Activated CD8-positive, alpha-beta memory T cell treated with anti-CD3 and anti-CD28 coated beads, Interleukin-2, amount 10 ng/mL, durations not matched to agents 7 days and 5 days (primary cell): ENCODE data around the gene B3GALNT2. TPM values are rescaled to one million over a fixed set of nuclear protein-coding genes. Genes with fewer than 3 reads are reported as not detected.

Experiments used
- ATAC-seq: fragments of 150-1000 bp; cut with Tn5 transposase; one replicate; pipeline ENCODE4 v1.10.0; 2021; ENCODE audit warnings: moderate library complexity
- CTCF ChIA-PET: fragments of 350-600 bp; sonication (Branson Sonifier 250); formaldehyde crosslinking; loops from one replicate; lab custom pipeline; 2021; ENCODE audit warnings: antibody characterized with exemption; lab: Charles Lee
- DNase-seq: peaks from one replicate; pipeline ENCODE4 v3.0.0-alpha.2; 2020
- H3K27ac Mint-ChIP-seq: one replicate; pipeline ENCODE4 v1.8.0; 2021; ENCODE audit warnings: mild to moderate bottlenecking, mixed read lengths
- H3K27me3 Mint-ChIP-seq: one replicate; pipeline ENCODE4 v1.8.0; 2021; ENCODE audit warnings: mixed read lengths
- H3K36me3 Mint-ChIP-seq: one replicate; pipeline ENCODE4 v1.8.0; 2021; ENCODE audit warnings: mild to moderate bottlenecking, mixed read lengths
- H3K4me1 Mint-ChIP-seq: one replicate; pipeline ENCODE4 v1.8.0; 2021; ENCODE audit warnings: mixed read lengths
- H3K4me3 Mint-ChIP-seq: one replicate; pipeline ENCODE4 v1.8.0; 2021; ENCODE audit warnings: mild to moderate bottlenecking, moderate library complexity, mixed read lengths
- H3K9me3 Mint-ChIP-seq: one replicate; pipeline ENCODE4 v1.8.0; 2022; ENCODE audit warnings: low read depth, mixed read lengths
- total RNA-seq, 2 experiments: library from RNA; stranded (reverse); gene quantifications; one replicate each; pipeline ENCODE4 v1.2.3, GENCODE V29; 2021

Gene B3GALNT2
- total RNA-seq, 2 experiments from 2014 or later, result 13.5 to 14.6 TPM

GRCh38 chr1:235426143-235426542, 78.1 kb downstream of the B3GALNT2 start:
- CTCF ChIA-PET, result interaction anchor here (0.9 kb wide), 1 partner anchor 10 kb away, joined by 3 read pairs; no protein-coding TSS in a partner anchor
- DNase-seq, result no peak
- peaks cover 1% of the 10 kb centered on the region for H3K36me3 Mint-ChIP-seq

GRCh38 chr1:235425357-235425756, 78.9 kb downstream of the B3GALNT2 start:
- H3K9me3 Mint-ChIP-seq, result no peaks in the 10 kb centered on the region
- CTCF ChIA-PET, result interaction anchor here (0.9 kb wide), 1 partner anchor 9 kb away, joined by 3 read pairs; no protein-coding TSS in a partner anchor
- H3K4me3 Mint-ChIP-seq, result no peak overlapping the region
- no peaks in the 10 kb centered on the region for H3K27me3 Mint-ChIP-seq
- H3K36me3 Mint-ChIP-seq, result peaks cover 3% of the 10 kb centered on the region
- H3K27ac Mint-ChIP-seq, result no peak overlapping the region
- no peak for DNase-seq
- peaks cover 20% of the 10 kb centered on the region for H3K4me1 Mint-ChIP-seq
- no peak for ATAC-seq

More at GRCh38 chr1:235426143-235426542, 78.1 kb downstream of the B3GALNT2 start:
- H3K4me3 Mint-ChIP-seq, result no peak overlapping the region
- no peaks in the 10 kb centered on the region for H3K9me3 Mint-ChIP-seq
- no peaks in the 10 kb centered on the region for H3K27me3 Mint-ChIP-seq
- H3K27ac Mint-ChIP-seq, result no peak overlapping the region
- peaks cover 20% of the 10 kb centered on the region for H3K4me1 Mint-ChIP-seq
- ATAC-seq, result no peak

GRCh38 chr1:235424092-235424491, 80.2 kb downstream of the B3GALNT2 start:
- Mint-ChIP-seq H3K27ac (no peak overlapping the region), H3K4me1 (peaks cover 20% of the 10 kb centered on the region), H3K36me3 (peaks cover 3% of the 10 kb centered on the region), H3K27me3 (no peaks in the 10 kb centered on the region), H3K4me3 (no peak overlapping the region), H3K9me3 (no peaks in the 10 kb centered on the region)
- CTCF ChIA-PET, result interaction anchor here (1.1 to 1.9 kb wide), 4 partner anchors 8 to 328 kb away, joined by 3 to 10 read pairs (median 6); no protein-coding TSS in a partner anchor
- DNase-seq (no peak), ATAC-seq (no peak)

- H3K9me3 Mint-ChIP-seq, result no peaks in the 10 kb centered on the region
- peak; percentile 60 for DNase-seq
- peak; percentile 80 for ATAC-seq
- peaks cover 20% of the 10 kb centered on the region for H3K4me1 Mint-ChIP-seq
- CTCF ChIA-PET, result interaction anchor here (1.1 to 1.9 kb wide), 5 partner anchors 23 to 327 kb away, joined by 3 to 10 read pairs (median 6); partner anchors contain the start of gene B3GALNT2
- peak overlapping the region; percentile 8 for H3K4me3 Mint-ChIP-seq
- H3K27ac Mint-ChIP-seq, result peak overlapping the region; percentile 65
- H3K36me3 Mint-ChIP-seq, result peaks cover 2% of the 10 kb centered on the region
- no peaks in the 10 kb centered on the region for H3K27me3 Mint-ChIP-seq
Measured at GRCh38 chr1:235423214-235423652, 81.0 kb downstream of the B3GALNT2 start.

GRCh38 chr1:235421751-235422150, 82.5 kb downstream of the B3GALNT2 start:
- H3K4me3 Mint-ChIP-seq, result no peak overlapping the region
- H3K9me3 Mint-ChIP-seq, result no peaks in the 10 kb centered on the region
- DNase-seq, result no peak
- H3K4me1 Mint-ChIP-seq, result peaks cover 22% of the 10 kb centered on the region
- H3K36me3 Mint-ChIP-seq, result peaks cover 2% of the 10 kb centered on the region
- CTCF ChIA-PET, result no interaction called here
- H3K27me3 Mint-ChIP-seq, result no peaks in the 10 kb centered on the region
- ATAC-seq, result no peak
- no peak overlapping the region for H3K27ac Mint-ChIP-seq

GRCh38 chr1:235417086-235417697, 87.1 kb downstream of the B3GALNT2 start:
- Mint-ChIP-seq H3K9me3 (no peaks in the 10 kb centered on the region), H3K27me3 (no peaks in the 10 kb centered on the region), H3K4me3 (no peak overlapping the region), H3K36me3 (peaks cover 9% of the 10 kb centered on the region), H3K27ac (no peak overlapping the region), H3K4me1 (peaks cover 9% of the 10 kb centered on the region)
- CTCF ChIA-PET, result interaction anchor here (0.6 to 4.9 kb wide), 57 partner anchors 9 to 930 kb away, joined by 3 to 73 read pairs (median 4); partner anchors contain the start of genes B3GALNT2, RBM34 and TBCE
- ATAC-seq, result peak; percentile 52
- DNase-seq, result peak; percentile 73

- Mint-ChIP-seq H3K27ac (no peak overlapping the region), H3K36me3 (peaks cover 9% of the 10 kb centered on the region), H3K4me1 (peaks cover 5% of the 10 kb centered on the region), H3K4me3 (no peak overlapping the region), H3K9me3 (no peaks in the 10 kb centered on the region), H3K27me3 (no peaks in the 10 kb centered on the region)
- ATAC-seq (no peak), DNase-seq (no peak)
- CTCF ChIA-PET, result interaction anchor here (0.6 to 4.9 kb wide), 60 partner anchors 8 to 929 kb away, joined by 3 to 73 read pairs (median 4); partner anchors contain the start of genes B3GALNT2, RBM34 and TBCE
Measured at GRCh38 chr1:235416662-235417049, 87.6 kb downstream of the B3GALNT2 start.

GRCh38 chr1:235415008-235415904, 89.0 kb downstream of the B3GALNT2 start:
- Mint-ChIP-seq H3K27me3 (no peaks in the 10 kb centered on the region), H3K4me3 (no peak overlapping the region), H3K27ac (peak overlapping the region; percentile 46), H3K9me3 (no peaks in the 10 kb centered on the region), H3K36me3 (peaks cover 7% of the 10 kb centered on the region), H3K4me1 (peaks cover 4% of the 10 kb centered on the region)
- ATAC-seq, result peak; percentile 90
- peak; percentile 77 for DNase-seq
- CTCF ChIA-PET, result interaction anchor here (0.6 to 4.9 kb wide), 36 partner anchors 9 to 931 kb away, joined by 3 to 73 read pairs (median 4); partner anchors contain the start of genes B3GALNT2 and TBCE

- H3K27ac Mint-ChIP-seq, result no peak overlapping the region
- H3K9me3 Mint-ChIP-seq, result no peaks in the 10 kb centered on the region
- H3K27me3 Mint-ChIP-seq, result no peaks in the 10 kb centered on the region
- DNase-seq (no peak), ATAC-seq (peak; percentile 49)
- peaks cover 7% of the 10 kb centered on the region for H3K36me3 Mint-ChIP-seq
- H3K4me3 Mint-ChIP-seq, result no peak overlapping the region
- H3K4me1 Mint-ChIP-seq, result peaks cover 3% of the 10 kb centered on the region
- CTCF ChIA-PET, result interaction anchor here (1.5 kb wide), 1 partner anchor 307 kb away, joined by 5 read pairs; no protein-coding TSS in a partner anchor
Measured at GRCh38 chr1:235411489-235412486, 92.5 kb downstream of the B3GALNT2 start.

- no peak for ATAC-seq
- CTCF ChIA-PET, result interaction anchor here (1.5 kb wide), 1 partner anchor 306 kb away, joined by 5 read pairs; no protein-coding TSS in a partner anchor
- peaks cover 5% of the 10 kb centered on the region for H3K36me3 Mint-ChIP-seq
Measured at GRCh38 chr1:235410467-235410866, 93.8 kb downstream of the B3GALNT2 start.

GRCh38 chr1:235409042-235409820, 95.0 kb downstream of the B3GALNT2 start:
- H3K27me3 Mint-ChIP-seq, result no peaks in the 10 kb centered on the region
- no peak for DNase-seq
- H3K4me1 Mint-ChIP-seq, result peaks cover 1% of the 10 kb centered on the region
- ATAC-seq, result no peak
- CTCF ChIA-PET, result interaction anchor here (0.7 to 1.8 kb wide), 3 partner anchors 8 to 922 kb away, joined by 3 to 7 read pairs (median 4); no protein-coding TSS in a partner anchor
- no peak overlapping the region for H3K27ac Mint-ChIP-seq
- H3K36me3 Mint-ChIP-seq, result peaks cover 1% of the 10 kb centered on the region
- H3K4me3 Mint-ChIP-seq, result no peak overlapping the region
- H3K9me3 Mint-ChIP-seq, result no peaks in the 10 kb centered on the region

More at GRCh38 chr1:235410467-235410866, 93.8 kb downstream of the B3GALNT2 start:
- no peak for DNase-seq
- H3K4me3 Mint-ChIP-seq, result no peak overlapping the region
- H3K9me3 Mint-ChIP-seq, result no peaks in the 10 kb centered on the region
- no peaks in the 10 kb centered on the region for H3K27me3 Mint-ChIP-seq
- peaks cover 3% of the 10 kb centered on the region for H3K4me1 Mint-ChIP-seq
- H3K27ac Mint-ChIP-seq, result no peak overlapping the region
